Measurements from ENCODE around the gene SHQ1. TPM values are rescaled to one million over a fixed set of nuclear protein-coding genes. Genes with fewer than 3 reads are reported as not detected.

SHQ1 gene
- total RNA-seq, 1 experiment from 2014 or later: 24.8 TPM

DNA sequence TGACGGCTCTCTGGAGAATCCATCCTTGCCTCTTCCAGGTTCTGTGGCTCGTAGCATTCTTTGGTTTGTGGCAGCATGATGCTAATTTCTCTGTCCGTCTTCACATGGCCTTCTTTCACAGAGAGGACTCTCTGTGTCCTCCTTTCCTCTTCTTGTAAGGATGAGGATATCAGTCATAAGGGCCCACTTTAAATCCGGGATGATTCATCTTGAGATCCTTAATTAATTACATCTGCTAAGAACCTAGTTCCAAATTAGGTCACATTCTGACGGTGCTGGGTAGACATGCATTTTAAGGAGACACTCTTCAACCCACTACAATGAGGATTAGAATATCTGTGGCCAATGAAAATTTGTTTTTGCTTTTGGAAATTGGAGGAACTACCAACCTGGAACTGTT, 23.9 kb upstream of the SHQ1 start:
- intact Hi-C loops (cut with micrococcal nuclease; ENCODE audit: unreplicated experiment): no loop called here
- H4K20me1 ChIP-seq (ENCODE audit: insufficient read depth): no peaks in the 10 kb centered on the region
- no peaks in the 10 kb centered on the region for H3K4me1 ChIP-seq (replicated peaks; ENCODE audit: insufficient read depth)
- no peak overlapping the region for H2AFZ ChIP-seq
- H3K36me3 ChIP-seq (ENCODE audit: low read depth): no peaks in the 10 kb centered on the region
- BruUV-seq (replicated peaks): no TSS peak
- no peak overlapping the region for H3K4me2 ChIP-seq
- H3K27me3 ChIP-seq (ENCODE audit: insufficient read depth, low read depth): no peaks in the 10 kb centered on the region
- H3K4me3 ChIP-seq: no peak overlapping the region
- no peaks in the 10 kb centered on the region for H3K9me3 ChIP-seq (ENCODE audit: insufficient read depth, low read depth)
- no peak for DNase-seq
- H3F3A ChIP-seq (ENCODE audit: insufficient read depth, low read depth): no peaks in the 10 kb centered on the region
- ChIA-PET POLR2A (ENCODE audit: unreplicated experiment) (no interaction called here), CTCF (no interaction called here)
- no peaks in the 10 kb centered on the region for H3K9me2 ChIP-seq (ENCODE audit: insufficient read depth)
- no peak overlapping the region for H3K27ac ChIP-seq
- no peaks in the 10 kb centered on the region for H3K79me2 ChIP-seq (ENCODE audit: low read depth)
- TF ChIP-seq, protein P1, sequence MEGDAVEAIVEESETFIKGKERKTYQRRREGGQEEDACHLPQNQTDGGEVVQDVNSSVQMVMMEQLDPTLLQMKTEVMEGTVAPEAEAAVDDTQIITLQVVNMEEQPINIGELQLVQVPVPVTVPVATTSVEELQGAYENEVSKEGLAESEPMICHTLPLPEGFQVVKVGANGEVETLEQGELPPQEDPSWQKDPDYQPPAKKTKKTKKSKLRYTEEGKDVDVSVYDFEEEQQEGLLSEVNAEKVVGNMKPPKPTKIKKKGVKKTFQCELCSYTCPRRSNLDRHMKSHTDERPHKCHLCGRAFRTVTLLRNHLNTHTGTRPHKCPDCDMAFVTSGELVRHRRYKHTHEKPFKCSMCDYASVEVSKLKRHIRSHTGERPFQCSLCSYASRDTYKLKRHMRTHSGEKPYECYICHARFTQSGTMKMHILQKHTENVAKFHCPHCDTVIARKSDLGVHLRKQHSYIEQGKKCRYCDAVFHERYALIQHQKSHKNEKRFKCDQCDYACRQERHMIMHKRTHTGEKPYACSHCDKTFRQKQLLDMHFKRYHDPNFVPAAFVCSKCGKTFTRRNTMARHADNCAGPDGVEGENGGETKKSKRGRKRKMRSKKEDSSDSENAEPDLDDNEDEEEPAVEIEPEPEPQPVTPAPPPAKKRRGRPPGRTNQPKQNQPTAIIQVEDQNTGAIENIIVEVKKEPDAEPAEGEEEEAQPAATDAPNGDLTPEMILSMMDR (conservative IDR thresholded peaks at IDR 0.05): no peak
- TF ChIP-seq EZH2 (IDR thresholded peaks at IDR 0.05; ENCODE audit: low read depth): no peak

DNA sequence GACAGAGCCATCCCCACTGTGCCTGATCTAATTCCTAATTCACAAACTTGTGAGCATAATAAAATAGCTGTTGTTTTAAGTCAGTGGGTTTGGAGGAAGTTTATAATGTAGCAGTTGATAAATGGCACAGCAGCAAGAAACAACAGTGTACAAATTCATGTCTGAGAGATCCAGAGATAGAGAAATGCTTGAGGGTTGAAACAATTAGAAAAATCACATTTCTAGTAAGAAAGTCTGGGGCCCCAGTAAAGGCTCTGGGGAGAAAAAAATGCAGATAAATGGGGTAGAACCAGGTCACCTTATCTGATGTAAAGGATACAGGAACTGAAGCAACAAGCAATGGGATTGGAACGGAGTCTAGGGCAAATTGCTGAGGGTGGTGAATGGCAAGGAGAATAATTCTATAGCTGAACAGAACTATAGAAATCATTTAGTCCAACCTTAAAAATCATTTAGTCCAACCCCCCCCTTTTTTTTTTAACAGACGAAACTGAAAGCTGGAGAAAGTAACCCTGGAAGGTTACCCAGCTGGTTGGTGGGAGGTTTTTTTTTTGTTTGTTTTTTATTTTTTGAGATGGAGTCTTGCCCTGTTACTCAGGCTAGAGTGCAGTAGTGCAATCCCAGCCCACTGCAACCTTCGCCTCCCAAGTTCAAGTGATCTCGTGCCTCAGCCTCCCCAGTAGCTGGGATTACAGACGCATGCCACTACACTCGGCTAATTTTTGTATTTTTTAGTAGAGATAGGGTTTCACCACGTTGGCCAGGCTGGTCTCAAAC, 14.3 kb upstream of the SHQ1 start:
- no peaks in the 10 kb centered on the region for H3K9me2 ChIP-seq (ENCODE audit: insufficient read depth)
- no peaks in the 10 kb centered on the region for H4K20me1 ChIP-seq (ENCODE audit: insufficient read depth)
- no peak overlapping the region for H3K4me2 ChIP-seq
- H3K9me3 ChIP-seq (ENCODE audit: insufficient read depth, low read depth): no peaks in the 10 kb centered on the region
- no peaks in the 10 kb centered on the region for H3K36me3 ChIP-seq (ENCODE audit: low read depth)
- H3K4me1 ChIP-seq (replicated peaks; ENCODE audit: insufficient read depth): no peaks in the 10 kb centered on the region
- no peaks in the 10 kb centered on the region for H3F3A ChIP-seq (ENCODE audit: insufficient read depth, low read depth)
- CTCF ChIA-PET: no interaction called here
- no peak overlapping the region for H3K4me3 ChIP-seq
- H2AFZ ChIP-seq: no peak overlapping the region
- no peak for DNase-seq
- no peaks in the 10 kb centered on the region for H3K27me3 ChIP-seq (ENCODE audit: insufficient read depth, low read depth)
- no peak overlapping the region for H3K27ac ChIP-seq
- no TSS peak for BruUV-seq (replicated peaks)
- intact Hi-C loops (cut with micrococcal nuclease; ENCODE audit: unreplicated experiment): no loop called here
- TF ChIP-seq EZH2 (IDR thresholded peaks at IDR 0.05; ENCODE audit: low read depth): no peak
- TF ChIP-seq, protein P1 (conservative IDR thresholded peaks at IDR 0.05): no peak
- H3K79me2 ChIP-seq (ENCODE audit: low read depth): no peaks in the 10 kb centered on the region
- POLR2A ChIA-PET (ENCODE audit: unreplicated experiment): no interaction called here

DNA sequence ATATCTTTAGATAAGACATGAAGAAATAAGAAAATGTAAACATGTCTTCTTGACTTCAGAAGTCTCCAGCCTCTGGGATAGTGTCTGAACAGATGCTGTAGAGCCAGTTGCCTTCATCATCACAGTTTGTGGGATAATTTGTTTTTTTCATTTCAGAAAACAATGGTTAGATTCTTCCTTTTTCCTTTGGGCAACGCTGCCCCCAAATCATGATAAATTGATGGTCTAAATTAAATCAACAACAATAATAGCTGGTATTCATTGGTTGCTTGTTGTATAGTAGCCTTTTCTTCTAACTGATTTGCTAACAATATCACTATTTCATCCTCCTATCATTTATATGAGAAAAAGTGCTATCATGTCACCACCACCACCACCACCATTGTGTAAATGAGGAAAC, 12.6 kb upstream of the SHQ1 start:
- intact Hi-C loops (cut with micrococcal nuclease; ENCODE audit: unreplicated experiment): no loop called here
- no peaks in the 10 kb centered on the region for H3K9me2 ChIP-seq (ENCODE audit: insufficient read depth)
- H3K4me1 ChIP-seq (replicated peaks; ENCODE audit: insufficient read depth): no peaks in the 10 kb centered on the region
- no peak for TF ChIP-seq EZH2 (IDR thresholded peaks at IDR 0.05; ENCODE audit: low read depth)
- TF ChIP-seq, protein P1 (conservative IDR thresholded peaks at IDR 0.05): no peak
- no peaks in the 10 kb centered on the region for H3F3A ChIP-seq (ENCODE audit: insufficient read depth, low read depth)
- CTCF ChIA-PET: no interaction called here
- no peaks in the 10 kb centered on the region for H4K20me1 ChIP-seq (ENCODE audit: insufficient read depth)
- no peak overlapping the region for H3K4me2 ChIP-seq
- BruUV-seq (replicated peaks): no TSS peak
- DNase-seq: no peak
- no peaks in the 10 kb centered on the region for H3K9me3 ChIP-seq (ENCODE audit: insufficient read depth, low read depth)
- H2AFZ ChIP-seq: no peak overlapping the region
- no peaks in the 10 kb centered on the region for H3K36me3 ChIP-seq (ENCODE audit: low read depth)
- H3K27ac ChIP-seq: no peak overlapping the region
- no peaks in the 10 kb centered on the region for H3K79me2 ChIP-seq (ENCODE audit: low read depth)
- no peak overlapping the region for H3K4me3 ChIP-seq
- POLR2A ChIA-PET (ENCODE audit: unreplicated experiment): no interaction called here
- H3K27me3 ChIP-seq (ENCODE audit: insufficient read depth, low read depth): no peaks in the 10 kb centered on the region
